Measurements from ENCODE around the gene COQ8A. TPM values are rescaled to one million over a fixed set of nuclear protein-coding genes. Genes with fewer than 3 reads are reported as not detected.
A peak's percentile ranks its signal among the peaks of the same experiment; 100 is the strongest.
"Not testable (repeated sequence)": the region's sequence is repeated elsewhere in the genome, so short reads cannot be mapped to it uniquely, and the experiment has no call there.

COQ8A gene
- total and polyA plus RNA-seq, 4 donors = 11.4 to 37.5 (median 20.6) TPM

GRCh38 chr1:226915672-226915995 lies 24.5 kb upstream of the COQ8A start:
- H3K4me3 ChIP-seq (ENCODE audit: low read length in 2 of 2) = no peak overlapping the region
- H3K36me3 ChIP-seq (ENCODE audit: control insufficient read depth in 1 of 2, insufficient read depth in 2 of 2, low read length in 1 of 2) = no peaks in the 10 kb centered on the region
- no peak overlapping the region for H3K27ac ChIP-seq (ENCODE audit: low read depth in 1 of 2, low read length in 2 of 2)
- H3K4me1 ChIP-seq (ENCODE audit: control insufficient read depth in 1 of 2, insufficient read depth in 2 of 2, low read length in 2 of 2) = no peaks in the 10 kb centered on the region
- intact Hi-C loops (cut with DNase I) = loop anchor here in 1 of 2 donors (10.0 kb wide), 1 partner anchor 529 kb away; no protein-coding TSS in a partner anchor
- DNase-seq (no peak), ATAC-seq (ENCODE audit: low FRiP score) (no peak)
- 31 to 90% methylated on average over 3 of the region's 3 CpGs for WGBS, 2 donors
- H3K27me3 ChIP-seq (ENCODE audit: control insufficient read depth in 1 of 2, insufficient read depth in 2 of 2, low read length in 1 of 2) = no peaks in the 10 kb centered on the region
- H3K9me3 ChIP-seq (ENCODE audit: control insufficient read depth, low read length) = no peaks in the 10 kb centered on the region

GRCh38 chr1:226916497-226916896 lies 23.6 kb upstream of the COQ8A start:
- H3K4me3 ChIP-seq (ENCODE audit: low read length in 2 of 2) = no peak overlapping the region
- no peaks in the 10 kb centered on the region for H3K36me3 ChIP-seq (ENCODE audit: control insufficient read depth in 1 of 2, insufficient read depth in 2 of 2, low read length in 1 of 2)
- 95 to 96% methylated on average over 2 of the region's 2 CpGs for WGBS, 2 donors
- no peaks in the 10 kb centered on the region for H3K9me3 ChIP-seq (ENCODE audit: control insufficient read depth, low read length)
- DNase-seq (no peak), ATAC-seq (ENCODE audit: low FRiP score) (no peak)
- H3K27me3 ChIP-seq (ENCODE audit: control insufficient read depth in 1 of 2, insufficient read depth in 2 of 2, low read length in 1 of 2) = no peaks in the 10 kb centered on the region
- intact Hi-C loops (cut with DNase I) = loop anchor here in 1 of 2 donors (10.0 kb wide), 1 partner anchor 528 kb away; no protein-coding TSS in a partner anchor
- no peaks in the 10 kb centered on the region for H3K4me1 ChIP-seq (ENCODE audit: control insufficient read depth in 1 of 2, insufficient read depth in 2 of 2, low read length in 2 of 2)
- H3K27ac ChIP-seq (ENCODE audit: low read depth in 1 of 2, low read length in 2 of 2) = no peak overlapping the region

- intact Hi-C loops (cut with DNase I) = loop anchor here in 1 of 2 donors (10.0 kb wide), 1 partner anchor 525 kb away; no protein-coding TSS in a partner anchor
- no peaks in the 10 kb centered on the region for H3K9me3 ChIP-seq (ENCODE audit: control insufficient read depth, low read length)
- DNase-seq (no peak), ATAC-seq (ENCODE audit: low FRiP score) (no peak)
- H3K27ac ChIP-seq (ENCODE audit: low read depth in 1 of 2, low read length in 2 of 2) = no peak overlapping the region
- H3K36me3 ChIP-seq (ENCODE audit: control insufficient read depth in 1 of 2, insufficient read depth in 2 of 2, low read length in 1 of 2) = no peaks in the 10 kb centered on the region
- no peak overlapping the region for H3K4me3 ChIP-seq (ENCODE audit: low read length in 2 of 2)
- H3K27me3 ChIP-seq (ENCODE audit: control insufficient read depth in 1 of 2, insufficient read depth in 2 of 2, low read length in 1 of 2) = no peaks in the 10 kb centered on the region
- WGBS, 2 donors = 85 to 94% methylated on average over 5 of the region's 5 CpGs
- no peaks in the 10 kb centered on the region for H3K4me1 ChIP-seq (ENCODE audit: control insufficient read depth in 1 of 2, insufficient read depth in 2 of 2, low read length in 2 of 2)
Measured at GRCh38 chr1:226919587-226919986, 20.5 kb upstream of the COQ8A start.

- Histone ChIP-seq H3K9me3 (ENCODE audit: control insufficient read depth, low read length) (no peaks in the 10 kb centered on the region), H3K4me1 (ENCODE audit: control insufficient read depth in 1 of 2, insufficient read depth in 2 of 2, low read length in 2 of 2) (no peaks in the 10 kb centered on the region), H3K4me3 (ENCODE audit: low read length in 2 of 2) (no peak overlapping the region), H3K36me3 (ENCODE audit: control insufficient read depth in 1 of 2, insufficient read depth in 2 of 2, low read length in 1 of 2) (no peaks in the 10 kb centered on the region), H3K27ac (ENCODE audit: low read depth in 1 of 2, low read length in 2 of 2) (no peak overlapping the region), H3K27me3 (ENCODE audit: control insufficient read depth in 1 of 2, insufficient read depth in 2 of 2, low read length in 1 of 2) (no peaks in the 10 kb centered on the region)
- 95 to 97% methylated on average over 1 of the region's 1 CpG for WGBS, 2 donors
- intact Hi-C loops (cut with DNase I) = loop anchor here in 1 of 2 donors (10.0 kb wide), 1 partner anchor 525 kb away; no protein-coding TSS in a partner anchor
- DNase-seq (no peak), ATAC-seq (ENCODE audit: low FRiP score) (no peak)
Measured at GRCh38 chr1:226919995-226920394, 20.1 kb upstream of the COQ8A start.

GRCh38 chr1:226920446-226920894 lies 19.6 kb upstream of the COQ8A start:
- H3K4me3 ChIP-seq (ENCODE audit: low read length in 2 of 2) = no peak overlapping the region
- H3K4me1 ChIP-seq (ENCODE audit: control insufficient read depth in 1 of 2, insufficient read depth in 2 of 2, low read length in 2 of 2) = no peaks in the 10 kb centered on the region
- H3K9me3 ChIP-seq (ENCODE audit: control insufficient read depth, low read length) = no peaks in the 10 kb centered on the region
- no peak overlapping the region for H3K27ac ChIP-seq (ENCODE audit: low read depth in 1 of 2, low read length in 2 of 2)
- ATAC-seq (ENCODE audit: low FRiP score) (peak; percentile 54), DNase-seq (no peak)
- no peaks in the 10 kb centered on the region for H3K36me3 ChIP-seq (ENCODE audit: control insufficient read depth in 1 of 2, insufficient read depth in 2 of 2, low read length in 1 of 2)
- H3K27me3 ChIP-seq (ENCODE audit: control insufficient read depth in 1 of 2, insufficient read depth in 2 of 2, low read length in 1 of 2) = no peaks in the 10 kb centered on the region
- 53 to 63% methylated on average over 2 of the region's 2 CpGs for WGBS, 2 donors
- intact Hi-C loops (cut with DNase I) = no loop called here

GRCh38 chr1:226921504-226921903 lies 18.6 kb upstream of the COQ8A start:
- Histone ChIP-seq H3K4me1 (ENCODE audit: control insufficient read depth in 1 of 2, insufficient read depth in 2 of 2, low read length in 2 of 2) (no peaks in the 10 kb centered on the region), H3K27me3 (ENCODE audit: control insufficient read depth in 1 of 2, insufficient read depth in 2 of 2, low read length in 1 of 2) (no peaks in the 10 kb centered on the region), H3K36me3 (ENCODE audit: control insufficient read depth in 1 of 2, insufficient read depth in 2 of 2, low read length in 1 of 2) (no peaks in the 10 kb centered on the region), H3K27ac (ENCODE audit: low read depth in 1 of 2, low read length in 2 of 2) (no peak overlapping the region), H3K9me3 (ENCODE audit: control insufficient read depth, low read length) (no peaks in the 10 kb centered on the region), H3K4me3 (ENCODE audit: low read length in 2 of 2) (no peak overlapping the region)
- intact Hi-C loops (cut with DNase I) = no loop called here
- no peak for DNase-seq
- WGBS, 2 donors = 67 to 71% methylated on average over 5 of the region's 5 CpGs
- no peak for ATAC-seq (ENCODE audit: low FRiP score)

- not testable (repeated sequence) for H3K4me1 ChIP-seq (ENCODE audit: control insufficient read depth in 1 of 2, insufficient read depth in 2 of 2, low read length in 2 of 2)
Measured at GRCh38 chr1:226929260-226930111, 10.6 kb upstream of the COQ8A start.

GRCh38 chr1:226934483-226935237 lies 5.4 kb upstream of the COQ8A start:
- H3K4me1 ChIP-seq (ENCODE audit: control insufficient read depth in 1 of 2, insufficient read depth in 2 of 2, low read length in 2 of 2) = no peaks in the 10 kb centered on the region
- no peak overlapping the region for H3K27ac ChIP-seq (ENCODE audit: low read depth in 1 of 2, low read length in 2 of 2)
- ATAC-seq (ENCODE audit: low FRiP score) (no peak), DNase-seq (no peak)
- no peak overlapping the region for H3K4me3 ChIP-seq (ENCODE audit: low read length in 2 of 2)
- H3K36me3 ChIP-seq (ENCODE audit: control insufficient read depth in 1 of 2, insufficient read depth in 2 of 2, low read length in 1 of 2) = no peaks in the 10 kb centered on the region
- no peaks in the 10 kb centered on the region for H3K27me3 ChIP-seq (ENCODE audit: control insufficient read depth in 1 of 2, insufficient read depth in 2 of 2, low read length in 1 of 2)
- H3K9me3 ChIP-seq (ENCODE audit: control insufficient read depth, low read length) = no peaks in the 10 kb centered on the region
- intact Hi-C loops (cut with DNase I) = no loop called here
- 65 to 99% methylated on average over 3 of the region's 3 CpGs for WGBS, 2 donors

More at GRCh38 chr1:226929260-226930111, 10.6 kb upstream of the COQ8A start:
- H3K9me3 ChIP-seq (ENCODE audit: control insufficient read depth, low read length); H3K27ac ChIP-seq (ENCODE audit: low read depth in 1 of 2, low read length in 2 of 2); H3K4me3 ChIP-seq (ENCODE audit: low read length in 2 of 2); H3K27me3 ChIP-seq (ENCODE audit: control insufficient read depth in 1 of 2, insufficient read depth in 2 of 2, low read length in 1 of 2); H3K36me3 ChIP-seq (ENCODE audit: control insufficient read depth in 1 of 2, insufficient read depth in 2 of 2, low read length in 1 of 2); ATAC-seq (ENCODE audit: low FRiP score); intact Hi-C loops (cut with DNase I); DNase-seq: not testable (repeated sequence)
- WGBS, 2 donors = 93 to 98% methylated on average over 5 of the region's 5 CpGs

All from aorta (tissue), 5 donors.